Activated naive CD4-positive, alpha-beta T cell treated with anti-CD3 and anti-CD28 coated beads, Interleukin-2, amount 50 U/mL, for 72 hours (primary cell): ENCODE measurements around the gene CSNK1E. TPM values are rescaled to one million over a fixed set of nuclear protein-coding genes. Genes with fewer than 3 reads are reported as not detected.
"Not testable (repeated sequence)": the region's sequence is repeated elsewhere in the genome, so short reads cannot be mapped to it uniquely, and the experiment has no call there.

Source experiments
- ATAC-seq, 2 donors: fragments of 150-1000 bp; cut with Tn5 transposase; 2 replicates each; pipeline ENCODE4 v1.10.0; 2021; ENCODE audit warnings: mild to moderate bottlenecking in 2 of 2, moderate library complexity in 2 of 2
- DNase-seq, 2 donors: peaks; one replicate each; pipeline ENCODE4 v3.0.0; 2021 to 2022; ENCODE audit warnings: low spot score in 2 of 2
- H3K27ac Mint-ChIP-seq, 2 donors: one replicate each; pipeline ENCODE4 v1.8.0; 2022; ENCODE audit warnings: mild to moderate bottlenecking in 2 of 2, mixed read lengths in 2 of 2
- H3K36me3 Mint-ChIP-seq, 2 donors: one replicate each; pipeline ENCODE4 v1.8.0; 2022; ENCODE audit warnings: mixed read lengths in 2 of 2
- H3K9me3 Mint-ChIP-seq, 2 donors: one replicate each; pipeline ENCODE4 v1.8.0; 2022; ENCODE audit warnings: mixed read lengths in 2 of 2
- total RNA-seq, 2 donors: library from RNA; stranded (reverse); gene quantifications; one replicate each; pipeline ENCODE4 v1.2.3, GENCODE V29; 2022

CSNK1E gene
- total RNA-seq, result 100 to 1,000 TPM in 1 of 2 donors, 10 to 100 TPM in 1; 99.6 to 110 TPM

DNA sequence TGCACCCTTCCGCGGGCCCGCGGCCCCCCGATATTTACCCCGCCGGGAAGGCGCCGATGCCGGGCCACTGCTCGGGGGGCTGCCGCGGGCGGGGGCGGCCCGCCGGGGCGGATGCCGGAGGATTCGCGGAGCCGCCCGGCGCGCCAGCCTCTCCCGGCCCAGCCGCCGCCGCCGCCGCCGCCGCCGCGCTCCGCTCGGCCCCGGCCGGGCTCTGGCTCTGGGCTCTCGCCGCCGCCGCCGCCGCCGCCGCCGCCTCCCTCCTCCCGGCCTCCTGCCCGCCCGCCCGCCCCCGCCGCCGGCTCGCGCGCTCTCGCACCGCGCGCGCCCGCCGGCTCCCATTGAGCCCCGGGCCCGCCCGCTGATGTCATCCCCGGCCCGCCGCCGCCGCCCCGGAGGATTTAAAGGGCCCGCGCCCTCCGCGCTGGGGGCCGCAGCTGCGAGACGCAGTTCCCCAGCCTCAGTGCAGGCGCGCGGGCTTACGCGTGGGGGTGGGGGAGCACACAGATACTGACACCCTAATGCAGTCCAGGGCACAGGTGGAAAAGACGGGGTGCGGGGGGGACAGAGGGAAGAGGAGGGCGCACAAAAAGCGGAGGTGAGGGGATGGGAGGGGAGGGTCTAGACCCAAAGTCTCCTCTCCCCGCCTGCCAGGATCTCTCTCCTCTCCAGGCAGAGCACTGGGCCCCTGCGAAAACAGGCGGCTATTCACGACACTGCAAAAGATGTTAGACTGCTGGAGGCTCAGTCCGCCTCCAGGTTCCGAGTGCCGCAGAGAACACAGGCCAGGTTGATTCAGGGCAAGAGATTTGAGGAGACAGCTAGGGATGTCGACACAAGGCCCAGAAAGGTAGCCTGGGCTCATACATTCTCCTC is at the start of gene CSNK1E:
TSS of gene CSNK1E (minus strand) at position 312 of the 873 bp plus-strand sequence. CDS start 3,276 bp downstream, outside the sequence.
- DNase-seq (peak; percentile 68 to 77), ATAC-seq (peak; percentile 66 to 74)
- Mint-ChIP-seq H3K27ac (peak within 1 kb of the TSS; percentile 90 to 92), H3K36me3 (no peaks in the 10 kb centered on the region), H3K9me3 (no peaks in the 10 kb centered on the region)

DNA sequence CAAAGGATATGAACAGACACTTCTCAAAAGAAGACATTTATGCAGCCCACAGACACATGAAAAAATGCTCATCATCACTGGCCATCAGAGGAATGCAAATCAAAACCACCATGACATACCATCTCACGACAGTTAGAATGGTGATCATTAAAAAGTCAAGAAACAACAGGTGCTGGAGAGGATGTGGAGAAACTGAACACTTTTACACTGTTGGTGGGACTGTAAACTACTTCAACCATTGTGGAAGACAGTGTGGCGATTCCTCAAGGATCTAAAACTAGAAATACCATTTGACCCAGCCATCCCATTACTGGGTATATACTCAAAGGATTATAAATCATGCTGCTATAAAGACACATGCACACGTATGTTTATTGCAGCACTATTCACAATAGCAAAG is 48.6 kb upstream of the CSNK1E start:
- not testable (repeated sequence) for ATAC-seq, H3K36me3 Mint-ChIP-seq, H3K9me3 Mint-ChIP-seq, DNase-seq, H3K27ac Mint-ChIP-seq

GRCh38 chr22:38365174-38365573 is 47.9 kb upstream of the CSNK1E start:
- H3K27ac Mint-ChIP-seq, H3K9me3 Mint-ChIP-seq, H3K36me3 Mint-ChIP-seq, ATAC-seq, DNase-seq: not testable (repeated sequence)

- not testable (repeated sequence) for ATAC-seq, H3K36me3 Mint-ChIP-seq, DNase-seq, H3K9me3 Mint-ChIP-seq, H3K27ac Mint-ChIP-seq
Observed at GRCh38 chr22:38360560-38360959, 43.3 kb upstream of the CSNK1E start.

- not testable (repeated sequence) for DNase-seq, ATAC-seq, H3K9me3 Mint-ChIP-seq, H3K36me3 Mint-ChIP-seq, H3K27ac Mint-ChIP-seq
Observed at GRCh38 chr22:38359817-38360216, 42.6 kb upstream of the CSNK1E start.

DNA sequence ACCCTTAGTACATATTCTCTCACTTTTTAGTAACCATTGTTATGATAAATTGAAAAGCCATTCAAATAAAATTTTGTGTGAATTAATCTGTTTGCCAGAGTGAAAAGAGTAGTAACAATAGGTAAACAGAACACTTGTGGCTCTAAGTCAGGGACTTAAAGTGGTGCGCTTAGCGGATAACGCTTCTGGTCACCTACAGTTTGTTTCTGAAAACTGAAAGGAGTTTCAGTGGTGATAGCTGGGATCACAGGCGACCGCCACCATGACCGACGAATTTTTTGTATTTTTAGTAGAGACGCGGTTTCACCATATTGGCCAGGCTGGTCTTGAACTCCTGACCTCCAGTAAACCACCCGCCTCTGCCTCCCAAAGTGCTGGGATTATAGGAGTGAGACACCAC is 40.7 kb upstream of the CSNK1E start:
- not testable (repeated sequence) for H3K36me3 Mint-ChIP-seq, H3K9me3 Mint-ChIP-seq, ATAC-seq, H3K27ac Mint-ChIP-seq, DNase-seq

- ATAC-seq (no peak), DNase-seq (no peak)
- Mint-ChIP-seq H3K36me3 (no peaks in the 10 kb centered on the region), H3K27ac (no peak overlapping the region), H3K9me3 (no peaks in the 10 kb centered on the region)
Observed at GRCh38 chr22:38355275-38355674, 38.0 kb upstream of the CSNK1E start.

- DNase-seq (no peak), ATAC-seq (peak; percentile 13 to 27)
- H3K9me3 Mint-ChIP-seq, result no peaks in the 10 kb centered on the region
- no peaks in the 10 kb centered on the region for H3K36me3 Mint-ChIP-seq
- H3K27ac Mint-ChIP-seq, result no peak overlapping the region
Observed at GRCh38 chr22:38353701-38354100, 36.5 kb upstream of the CSNK1E start.

DNA sequence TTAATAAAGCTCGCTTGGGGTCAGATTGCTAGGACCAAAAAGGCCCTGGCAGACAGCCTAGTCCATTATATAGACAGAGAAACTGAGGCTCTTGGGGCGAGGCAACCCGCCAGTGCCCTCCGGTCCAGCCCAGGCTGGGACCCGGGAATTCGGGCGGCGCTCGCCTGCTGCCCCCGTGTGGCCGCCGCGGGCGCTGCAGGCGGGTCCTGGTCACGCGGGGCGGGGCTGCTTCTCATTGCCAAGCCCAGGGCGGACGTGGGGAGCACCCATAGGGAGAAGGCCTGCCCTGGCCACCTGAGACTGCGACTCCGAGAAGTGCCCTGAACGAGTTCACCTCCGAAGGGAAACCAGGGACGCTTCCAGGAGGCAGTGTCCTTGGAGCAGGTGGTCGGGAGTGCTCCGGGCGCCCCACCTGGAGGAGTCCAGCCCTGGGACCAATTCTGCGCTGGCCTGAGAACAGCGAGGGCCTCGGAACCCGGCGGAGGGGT is 36.0 kb upstream of the CSNK1E start:
- Mint-ChIP-seq H3K36me3 (no peaks in the 10 kb centered on the region), H3K27ac (no peak overlapping the region), H3K9me3 (no peaks in the 10 kb centered on the region)
- peak; percentile 78 to 80 for ATAC-seq
- peak; percentile 76 to 90 for DNase-seq

GRCh38 chr22:38352436-38352835 is 35.2 kb upstream of the CSNK1E start:
- DNase-seq (no peak), ATAC-seq (no peak)
- no peaks in the 10 kb centered on the region for H3K9me3 Mint-ChIP-seq
- no peaks in the 10 kb centered on the region for H3K36me3 Mint-ChIP-seq
- no peak overlapping the region for H3K27ac Mint-ChIP-seq

- ATAC-seq (no peak), DNase-seq (peak in 1 of 2 donors; percentile 52)
- Mint-ChIP-seq H3K36me3 (no peaks in the 10 kb centered on the region), H3K9me3 (no peaks in the 10 kb centered on the region), H3K27ac (peak overlapping the region in 1 of 2 donors; percentile 65)
Observed at GRCh38 chr22:38350444-38351359, 33.5 kb upstream of the CSNK1E start.

DNA sequence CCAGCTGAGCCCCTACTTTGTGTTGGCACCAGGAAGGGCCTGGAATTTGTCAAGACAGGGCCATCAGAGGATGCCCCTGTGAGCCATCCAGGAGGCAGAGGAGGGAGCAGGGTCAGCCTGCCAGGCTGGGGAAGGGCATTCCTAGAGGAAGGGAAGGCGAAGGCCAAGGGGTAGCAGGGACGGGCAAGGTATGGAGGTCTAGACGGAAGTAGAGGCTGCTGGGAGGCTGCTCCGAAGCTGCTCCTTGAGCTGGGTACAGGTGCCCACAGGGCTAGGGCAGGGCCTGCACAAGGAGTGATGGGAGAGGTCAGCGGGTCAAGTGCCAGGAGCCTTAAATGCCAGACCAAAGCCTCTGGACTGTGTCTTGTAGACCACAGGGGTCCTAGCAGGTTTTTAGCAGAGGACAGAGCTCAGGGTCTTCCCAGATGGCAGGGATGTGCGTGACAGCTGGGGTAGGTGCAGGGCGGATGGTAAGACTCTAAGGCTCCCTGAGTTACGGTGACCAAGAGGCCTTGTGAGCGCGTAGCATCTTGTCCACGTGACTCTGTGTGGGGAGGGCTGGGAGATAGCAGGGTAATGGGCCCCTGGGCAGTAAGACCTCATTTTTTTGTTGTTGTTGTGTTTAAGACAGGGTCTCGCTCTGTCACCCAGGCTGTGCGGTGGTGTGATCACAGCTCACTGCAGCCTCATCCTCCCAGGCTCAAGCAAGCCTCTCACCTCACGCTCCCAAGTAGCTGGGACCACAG is 31.7 kb upstream of the CSNK1E start:
- H3K27ac Mint-ChIP-seq, result no peak overlapping the region
- no peak for ATAC-seq
- DNase-seq, result peak in 1 of 2 donors; percentile 51
- no peaks in the 10 kb centered on the region for H3K36me3 Mint-ChIP-seq
- no peaks in the 10 kb centered on the region for H3K9me3 Mint-ChIP-seq

DNA sequence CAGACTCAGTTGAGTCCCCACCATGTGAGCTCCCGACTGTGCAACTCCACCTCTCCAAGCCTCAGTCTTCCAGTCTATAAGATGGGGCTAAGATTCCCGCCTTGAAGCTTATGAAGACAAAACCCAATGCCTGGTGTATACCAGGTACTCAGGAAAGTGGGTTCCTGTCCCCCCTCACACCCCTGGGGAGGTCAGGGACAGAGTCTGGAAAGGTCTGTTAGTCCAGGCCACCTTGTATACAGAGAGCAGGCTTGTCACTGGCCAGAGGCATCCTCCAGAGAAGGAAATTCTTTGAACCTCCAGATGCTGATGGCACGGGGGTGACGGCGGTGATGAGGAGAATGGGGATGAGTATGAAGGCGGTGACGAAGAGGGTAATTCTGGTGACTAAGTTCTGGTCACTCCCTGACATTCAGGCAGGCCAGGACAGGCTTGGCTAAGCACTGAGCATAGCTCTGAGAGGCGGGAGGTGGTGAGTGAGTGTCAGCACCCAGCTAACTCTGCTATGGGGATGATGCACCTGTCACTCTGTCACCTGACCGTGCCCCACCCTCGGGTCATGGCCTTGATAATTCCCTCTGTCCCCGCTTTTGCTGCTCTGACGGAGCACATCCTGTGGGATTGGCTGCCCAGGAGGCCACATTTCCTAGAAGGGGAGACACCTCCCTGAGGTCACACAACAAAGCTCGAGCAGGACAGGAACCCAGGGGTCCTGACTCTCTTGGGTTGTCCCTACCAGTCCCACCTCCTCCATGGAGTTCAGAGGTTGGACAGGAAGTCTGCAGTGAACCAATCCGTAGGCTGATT is 30.9 kb upstream of the CSNK1E start:
- no peak overlapping the region for H3K27ac Mint-ChIP-seq
- ATAC-seq, result peak; percentile 20 to 78
- no peaks in the 10 kb centered on the region for H3K36me3 Mint-ChIP-seq
- no peaks in the 10 kb centered on the region for H3K9me3 Mint-ChIP-seq
- peak in 1 of 2 donors; percentile 47 for DNase-seq

DNA sequence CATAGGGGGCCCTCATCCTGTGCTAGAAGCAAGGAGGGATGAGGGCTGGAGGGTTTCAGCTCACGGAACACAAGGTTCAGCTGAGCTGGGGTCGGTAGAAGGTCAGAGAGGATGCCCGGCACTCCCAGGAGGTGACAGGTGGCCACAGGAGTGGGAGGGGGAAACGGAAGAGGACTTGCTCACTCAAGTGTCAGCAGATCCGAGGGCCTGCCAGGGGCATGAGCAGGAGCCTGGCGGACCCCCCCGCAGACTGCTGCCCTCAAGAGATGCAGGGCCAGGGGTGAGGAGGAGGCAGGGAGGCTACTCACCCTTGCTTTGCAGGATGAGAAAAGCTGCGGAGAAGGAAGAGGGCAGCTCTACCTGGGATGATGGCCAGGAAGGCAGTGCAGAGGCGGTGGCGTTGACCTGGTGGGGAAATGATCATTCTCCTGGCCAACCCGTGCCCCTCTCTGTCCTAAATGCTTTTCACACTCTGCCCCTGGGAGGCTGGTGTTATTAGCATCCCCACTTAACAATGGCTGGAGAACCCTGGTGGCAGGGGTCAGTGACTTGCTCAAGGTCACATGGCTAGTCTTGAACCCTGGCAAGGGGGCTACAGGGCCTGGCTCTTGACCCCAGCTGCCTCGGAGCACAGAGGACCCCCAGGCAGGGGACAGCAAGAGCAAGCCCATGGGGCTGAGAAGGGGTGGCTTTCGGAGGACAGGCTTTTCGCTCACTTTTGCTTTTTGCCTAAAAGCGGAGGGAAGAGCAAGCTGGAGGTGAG is 30.1 kb upstream of the CSNK1E start:
- no peaks in the 10 kb centered on the region for H3K9me3 Mint-ChIP-seq
- peak in 1 of 2 donors; percentile 44 for DNase-seq
- no peak overlapping the region for H3K27ac Mint-ChIP-seq
- H3K36me3 Mint-ChIP-seq, result no peaks in the 10 kb centered on the region
- no peak for ATAC-seq

- Mint-ChIP-seq H3K9me3 (no peaks in the 10 kb centered on the region), H3K36me3 (no peaks in the 10 kb centered on the region), H3K27ac (no peak overlapping the region)
- ATAC-seq (no peak), DNase-seq (peak in 1 of 2 donors; percentile 43)
Observed at GRCh38 chr22:38346506-38346905, 29.3 kb upstream of the CSNK1E start.
